ENCODE data around the gene PCP2.

- no peak for TF ChIP-seq EP300 (IDR thresholded peaks at IDR 0.05; ENCODE audit: borderline replicate concordance)
- TF ChIP-seq EGR1 (IDR thresholded peaks at IDR 0.05) = no peak
- TF ChIP-seq MAX (IDR thresholded peaks at IDR 0.05) = no peak
Measured at GRCh38 chr19:7600721-7601120, 32.8 kb downstream of the PCP2 start.

Measured in Ishikawa (cell line).